Mammary epithelial cell (primary cell): ENCODE results near the gene SNX30.

ENCODE experiments used
- CTCF ChIP-seq, 2 donors: IDR thresholded peaks in 1 of 2; conservative IDR thresholded peaks in 1 of 2; 2 replicates each; pipeline ENCODE4 v1.5.1; 2011 to 2012; ENCODE audit warnings: inconsistent platforms in 2 of 2, low read length in 2 of 2, mild to moderate bottlenecking in 2 of 2, control low read depth in 1 of 2, low read depth in 1 of 2; ENCODE audit not compliant: insufficient read depth in 1 of 2; ENCODE audit errors: extremely low read depth in 1 of 2
- EZH2 ChIP-seq: IDR thresholded peaks from 2 replicates; pipeline ENCODE4 v1.6.1; 2012; ENCODE audit warnings: low read length, inconsistent platforms, borderline replicate concordance

- TF ChIP-seq CTCF (conservative IDR thresholded peaks at IDR 0.05 in 1 of 2, IDR thresholded peaks at IDR 0.05 in 1 of 2; ENCODE audit: extremely low read depth in 1 of 2, insufficient read depth in 1 of 2, low read depth in 1 of 2, low read length in 2 of 2) (no peak), EZH2 (no peak)
Measured at GRCh38 chr9:112850840-112851239, 100.3 kb downstream of the SNX30 start.
